Neural cell (in vitro differentiated cells): ENCODE results near the gene ERC2.

Experiments
- CTCF ChIP-seq: fragments of 450-650 bp; IDR thresholded peaks from 2 replicates; pipeline ENCODE4 v1.5.1; 2014; ENCODE audit warnings: antibody characterized with exemption, mild to moderate bottlenecking, moderate library complexity; ENCODE audit not compliant: poor library complexity, severe bottlenecking
- POLR2AphosphoS5 ChIP-seq: IDR thresholded peaks from 2 replicates; pipeline ENCODE4 v1.6.1; 2012
- TAF1 ChIP-seq: IDR thresholded peaks from 2 replicates; pipeline ENCODE4 v1.6.1; 2012; ENCODE audit warnings: low read depth

- TF ChIP-seq TAF1 (no peak), CTCF (no peak), POLR2AphosphoS5 (no peak)
Measured at GRCh38 chr3:55482496-55483195, 985.6 kb downstream of the ERC2 start.
